ENCODE measurements around the gene GPER1. TPM values are rescaled to one million over a fixed set of nuclear protein-coding genes. Genes with fewer than 3 reads are reported as not detected.
"Not testable (repeated sequence)": the region's sequence is repeated elsewhere in the genome, so short reads cannot be mapped to it uniquely, and the experiment has no call there.

The GPER1 gene
- total RNA-seq, 1 experiment from 2014 or later, result 0.63 TPM

DNA sequence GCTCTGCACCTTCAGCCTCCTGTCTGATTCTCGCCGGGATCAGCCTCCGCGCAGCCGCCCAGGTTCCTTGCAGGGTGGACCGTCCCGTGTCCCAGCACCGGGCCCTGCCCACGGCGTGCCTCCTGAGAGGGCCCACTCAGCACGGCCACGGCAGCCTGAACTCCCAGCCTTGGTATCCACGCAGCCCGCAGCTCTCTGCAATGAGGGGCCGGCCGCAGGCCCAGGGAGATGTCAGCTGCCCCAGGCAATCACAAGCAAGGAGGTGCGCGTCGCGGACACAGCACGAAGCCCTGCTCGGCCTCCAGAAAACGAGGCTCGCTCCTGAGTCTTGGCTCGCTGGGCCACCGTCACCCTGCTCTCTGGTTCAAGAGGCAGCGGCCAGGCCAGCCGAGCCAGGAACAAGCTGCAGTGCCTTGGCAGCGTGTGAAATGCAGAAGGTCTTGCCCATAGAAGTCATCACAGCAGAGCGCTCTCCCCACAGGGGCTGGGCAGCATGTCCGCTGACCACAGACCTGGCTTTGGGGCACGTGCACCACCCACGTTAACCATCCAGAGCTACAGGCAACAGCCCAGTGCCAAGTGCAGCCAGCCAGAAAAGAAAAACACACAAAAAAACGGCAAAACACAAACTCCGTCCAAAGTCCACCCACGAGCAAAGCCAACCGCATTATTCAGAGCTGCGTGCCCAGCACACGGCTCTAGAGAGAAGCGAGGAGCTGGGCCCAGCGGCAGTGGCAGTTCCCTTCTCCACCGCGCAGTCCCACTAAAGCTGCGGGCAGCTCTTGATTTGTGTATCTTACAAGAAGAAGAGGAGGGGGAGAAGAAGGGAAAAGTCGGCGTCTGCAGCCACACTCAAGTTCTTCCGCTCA, 13.9 kb downstream of the GPER1 start:
- no peak for DNase-seq (ENCODE audit: low read depth)

DNA sequence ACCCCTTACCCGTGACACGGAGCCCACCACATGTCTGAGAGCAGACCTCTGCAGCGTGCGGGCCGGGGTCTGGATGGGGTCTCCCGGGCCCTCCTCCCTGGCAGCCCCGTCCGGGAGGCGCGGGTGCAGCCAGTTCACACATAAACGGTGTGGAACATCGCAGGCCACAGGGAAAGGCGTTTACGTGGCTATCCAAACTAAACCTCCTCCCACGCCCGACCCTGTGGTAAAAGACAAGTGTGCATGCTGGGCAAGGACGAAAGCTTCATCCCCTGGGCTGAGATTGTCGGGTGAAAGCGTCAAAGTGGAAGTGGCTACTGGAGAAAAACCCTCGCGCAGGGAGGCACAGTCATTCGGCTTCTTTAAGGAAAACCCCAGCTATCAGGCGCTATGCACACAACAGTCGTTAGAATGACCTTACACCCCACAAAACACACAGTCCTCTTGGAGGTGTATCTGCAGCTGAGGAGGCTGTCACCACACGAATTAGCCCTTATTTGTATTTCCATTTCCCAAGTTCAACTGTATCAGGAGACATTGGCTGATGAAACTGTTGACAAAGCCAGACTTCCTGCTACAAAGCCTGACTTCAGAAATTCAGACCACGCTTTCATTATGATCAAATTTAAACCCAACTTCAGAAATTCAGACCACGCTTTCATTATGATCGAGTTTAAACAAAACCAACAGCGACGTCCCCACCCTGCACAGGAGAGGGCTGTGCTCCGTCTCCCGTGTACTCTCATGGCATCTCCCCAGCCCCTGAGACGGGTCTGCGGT, 15.3 kb downstream of the GPER1 start:
- no peak for DNase-seq (ENCODE audit: low read depth)

DNA sequence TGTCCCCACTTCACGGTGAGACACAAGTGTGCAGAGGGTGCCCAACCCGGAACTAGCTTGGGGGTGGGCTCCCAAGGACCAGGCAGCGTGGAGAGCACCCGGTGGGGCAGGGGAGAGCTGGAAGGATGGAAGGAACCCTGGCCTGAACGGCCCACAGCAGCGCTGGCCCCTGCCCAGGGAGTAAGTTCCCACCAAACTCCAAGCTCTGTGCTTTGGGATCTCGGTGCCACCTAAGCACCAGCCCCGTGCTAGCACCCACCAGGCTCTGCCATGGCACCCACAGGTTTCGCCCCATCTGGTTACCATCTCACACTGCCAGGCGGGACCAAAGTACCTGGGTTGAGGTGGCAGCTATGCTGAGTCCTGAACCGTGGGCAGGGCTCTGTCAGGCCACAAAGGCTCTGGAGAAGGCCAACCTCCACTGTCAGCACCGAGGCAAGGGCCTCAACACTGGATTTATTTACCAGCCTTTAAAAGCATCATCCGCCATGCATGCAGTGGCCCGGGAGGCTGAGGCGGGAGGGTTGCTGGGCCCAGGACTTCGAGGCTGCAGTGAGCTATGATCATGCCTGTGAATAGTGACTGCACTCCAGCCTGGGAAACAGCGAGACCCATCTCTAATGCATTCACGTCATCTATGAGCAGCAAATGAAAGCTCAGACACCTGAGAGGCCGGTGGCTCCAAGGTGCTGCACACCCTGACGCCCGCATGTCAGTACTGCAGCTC, 16.0 kb downstream of the GPER1 start:
- DNase-seq (ENCODE audit: low read depth), result no peak

DNA sequence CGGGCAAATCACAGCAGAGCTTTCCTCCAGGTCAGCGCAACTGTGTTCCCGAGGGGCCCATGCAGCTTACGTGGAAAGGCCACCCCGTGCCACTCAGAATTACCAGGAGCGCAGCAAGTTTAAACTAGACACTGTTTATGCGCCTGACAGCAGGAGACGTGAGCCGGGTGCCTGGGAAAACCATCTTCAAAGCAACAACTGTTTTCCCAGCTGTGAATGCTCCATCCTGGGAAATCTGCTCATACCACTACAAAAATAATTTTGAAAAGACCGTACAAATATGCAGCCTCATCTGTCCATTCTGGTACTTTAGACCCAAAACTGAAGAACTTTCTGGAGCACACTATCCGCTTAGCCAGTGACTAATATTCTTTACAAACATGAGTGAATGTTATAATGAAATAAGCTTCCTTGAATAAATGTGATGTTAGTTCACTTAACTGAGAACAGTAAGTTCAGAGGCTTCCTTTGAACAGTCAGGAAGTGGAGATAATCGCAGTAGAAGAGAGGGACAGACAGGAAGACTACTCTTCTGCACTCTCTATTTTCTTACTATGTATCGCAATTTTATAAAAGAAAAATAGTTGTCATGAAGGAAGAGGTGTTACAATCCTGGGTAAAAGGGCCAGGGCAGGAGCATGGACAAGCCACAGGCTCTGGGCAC, 16.7 kb downstream of the GPER1 start:
- no peak for DNase-seq (ENCODE audit: low read depth)

DNA sequence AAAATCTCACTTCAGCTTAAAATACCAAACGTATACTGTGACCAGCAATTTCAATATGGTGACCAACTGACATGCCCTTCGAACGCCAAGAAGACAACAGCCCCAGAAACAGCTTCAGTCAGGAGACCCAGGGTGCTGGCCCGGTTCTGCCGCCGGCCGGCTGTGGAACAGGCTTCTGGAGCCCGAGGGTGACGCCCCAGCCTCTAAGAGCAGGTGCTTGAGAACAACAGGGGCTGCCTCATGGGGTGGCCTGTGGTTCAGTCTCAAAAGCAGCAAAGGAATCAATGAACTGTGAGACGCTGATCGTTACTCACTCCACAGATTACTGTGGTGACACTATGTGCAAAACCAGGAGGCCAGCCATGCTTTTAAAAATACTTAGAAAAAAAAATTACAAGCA, 17.3 kb downstream of the GPER1 start:
- DNase-seq (ENCODE audit: low read depth), result no peak

DNA sequence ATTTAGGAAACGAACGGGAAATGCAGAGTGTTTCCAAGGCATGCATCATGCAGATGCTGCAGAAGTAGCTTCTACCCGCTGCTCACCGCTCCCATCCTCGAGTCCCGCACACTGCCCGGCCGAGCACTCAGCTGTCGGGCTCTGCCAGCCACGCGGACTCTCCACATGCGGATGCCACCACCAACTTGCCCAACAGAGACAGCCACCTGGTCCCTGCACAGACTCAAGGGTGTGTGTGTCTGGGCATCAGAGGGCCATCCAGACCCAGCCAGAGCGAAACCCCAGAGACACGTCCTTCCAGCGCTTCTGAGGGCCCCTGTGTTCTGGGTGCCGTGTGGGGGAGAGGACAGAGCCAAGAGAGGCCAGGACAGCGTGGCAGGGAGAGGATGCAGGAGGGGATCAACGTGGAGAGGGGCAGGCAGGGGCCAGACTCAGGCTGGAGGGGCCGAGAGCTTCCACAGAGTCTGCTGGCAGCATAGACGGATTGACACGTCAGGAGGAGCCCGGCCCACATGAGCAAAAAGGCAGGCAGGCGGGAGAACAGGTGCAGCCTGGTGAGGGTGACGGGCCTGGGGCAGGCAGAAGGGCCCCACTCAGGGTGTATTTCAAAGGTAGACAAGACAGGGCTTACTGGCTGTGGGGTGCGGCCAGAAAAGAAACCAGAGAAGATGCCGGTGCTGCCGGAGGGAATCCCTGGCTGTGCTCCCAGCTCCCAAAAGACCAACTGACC, 18.3 kb downstream of the GPER1 start:
- no peak for DNase-seq (ENCODE audit: low read depth)

DNA sequence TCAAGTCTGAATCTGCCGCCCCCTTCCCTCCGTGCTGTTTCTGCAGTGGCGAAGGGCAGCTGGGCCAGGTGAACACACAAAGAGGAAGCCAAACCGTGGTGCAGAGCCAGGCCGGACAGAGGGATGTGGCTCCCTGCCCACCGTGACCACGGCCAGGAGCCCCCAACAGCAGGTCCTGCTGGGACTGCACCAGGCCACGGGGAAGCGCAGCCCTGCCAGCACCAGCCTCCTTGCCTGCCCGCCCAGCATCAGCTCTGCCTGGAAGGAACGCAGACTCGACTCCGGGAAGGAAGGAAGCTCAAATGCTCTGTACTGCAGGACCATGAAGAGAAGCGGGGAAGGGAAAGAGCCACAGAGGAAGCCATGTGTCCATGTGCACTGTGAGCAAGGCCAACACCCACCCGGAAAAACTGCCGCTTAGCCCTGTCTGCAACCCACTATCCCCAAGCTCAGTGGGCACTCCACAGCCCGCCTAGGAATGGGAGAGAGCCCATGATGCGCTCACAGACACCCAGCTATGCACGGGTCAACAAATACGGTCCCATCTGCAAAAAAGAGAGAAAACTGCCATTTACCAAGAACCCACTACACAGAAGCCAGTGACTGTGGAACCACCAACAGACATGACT, 19.0 kb downstream of the GPER1 start:
- DNase-seq (ENCODE audit: low read depth), result no peak

DNA sequence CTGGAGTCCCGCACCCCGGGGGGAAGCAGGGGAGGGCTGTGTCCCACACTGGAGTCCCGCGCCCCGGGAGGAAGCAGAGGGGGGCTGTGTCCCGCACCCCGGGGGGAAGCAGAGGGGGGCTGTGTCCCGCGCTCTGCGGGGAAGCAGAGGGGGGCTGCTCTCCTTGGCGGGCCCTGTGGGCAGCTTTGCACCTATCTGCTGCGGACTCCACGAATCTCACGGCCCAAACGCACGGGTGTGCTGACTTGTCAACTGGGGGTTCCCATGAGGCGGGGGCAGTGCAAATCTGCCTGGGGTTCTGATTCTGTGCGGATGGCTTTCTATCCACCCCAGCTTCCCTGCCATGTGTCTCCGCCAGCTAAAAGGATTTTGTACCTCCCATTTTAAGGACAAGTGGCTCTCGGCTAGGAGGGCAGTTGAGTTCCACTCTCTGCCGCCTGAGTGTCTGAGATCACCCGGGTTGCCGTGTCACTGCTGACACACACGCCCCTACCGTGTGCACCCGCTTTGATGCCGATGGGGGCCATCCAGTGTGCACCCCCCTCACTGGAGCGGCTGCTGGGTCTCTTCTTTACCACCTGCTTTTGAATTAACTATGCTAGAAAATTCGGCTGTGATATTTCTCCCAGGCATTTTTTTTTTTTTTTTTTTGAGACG, 20.5 kb downstream of the GPER1 start:
- DNase-seq (ENCODE audit: low read depth), result no peak

DNA sequence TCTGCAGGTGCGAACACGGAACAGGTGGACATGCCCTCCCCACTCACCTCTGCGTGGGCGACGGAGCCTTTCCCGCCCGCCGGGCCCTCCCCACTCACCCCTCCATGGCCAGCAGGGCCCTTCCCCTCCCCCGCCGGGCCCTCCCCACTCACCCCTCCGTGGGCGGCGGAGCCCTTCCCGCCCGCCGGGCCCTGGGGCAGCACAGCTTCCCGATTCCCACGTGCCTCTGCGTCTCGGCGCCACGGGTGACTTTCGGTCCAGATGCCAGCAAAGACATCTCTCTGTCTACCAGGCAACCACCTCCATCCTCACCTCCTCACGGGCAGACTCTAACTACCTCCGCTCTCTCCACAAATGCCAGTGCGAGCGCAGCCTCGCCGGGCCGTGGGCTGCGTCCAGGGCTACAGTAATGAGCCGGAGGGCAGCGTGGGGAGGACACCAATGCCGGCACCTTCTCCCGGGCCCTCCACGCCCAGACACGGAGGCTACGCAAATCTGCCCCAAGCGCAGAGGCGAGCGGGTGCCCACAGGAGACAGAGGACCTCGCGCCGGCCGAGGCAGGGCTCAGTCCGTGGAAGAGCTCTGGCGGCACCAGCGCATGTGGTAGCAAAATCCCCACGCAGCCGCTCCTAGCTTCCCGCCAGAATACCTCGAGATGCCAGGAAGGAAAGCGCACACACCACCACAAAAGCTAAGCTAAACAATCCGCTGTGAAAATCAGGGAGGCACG, 21.8 kb downstream of the GPER1 start:
- no peak for DNase-seq (ENCODE audit: low read depth)

DNA sequence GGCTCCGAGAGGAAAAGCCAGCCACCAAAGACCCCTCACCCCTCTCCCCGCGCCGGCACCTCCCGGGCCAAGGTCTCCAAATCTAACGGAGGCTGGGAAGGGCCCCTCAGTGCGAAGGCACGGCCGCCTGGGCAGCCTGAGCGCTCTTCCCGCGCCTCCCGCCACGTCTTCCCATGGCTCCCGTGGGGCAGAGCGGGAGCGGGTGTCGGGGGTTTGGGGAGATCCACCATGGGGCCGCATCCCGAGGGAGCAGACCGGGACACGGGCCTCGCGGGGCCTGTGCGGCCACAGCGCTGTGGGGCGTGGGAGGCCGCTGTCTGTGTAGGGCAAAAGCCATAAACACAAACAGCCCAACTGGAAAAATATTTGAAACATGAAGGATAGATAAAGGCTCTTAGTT, 22.4 kb downstream of the GPER1 start:
- DNase-seq (ENCODE audit: low read depth), result no peak

DNA sequence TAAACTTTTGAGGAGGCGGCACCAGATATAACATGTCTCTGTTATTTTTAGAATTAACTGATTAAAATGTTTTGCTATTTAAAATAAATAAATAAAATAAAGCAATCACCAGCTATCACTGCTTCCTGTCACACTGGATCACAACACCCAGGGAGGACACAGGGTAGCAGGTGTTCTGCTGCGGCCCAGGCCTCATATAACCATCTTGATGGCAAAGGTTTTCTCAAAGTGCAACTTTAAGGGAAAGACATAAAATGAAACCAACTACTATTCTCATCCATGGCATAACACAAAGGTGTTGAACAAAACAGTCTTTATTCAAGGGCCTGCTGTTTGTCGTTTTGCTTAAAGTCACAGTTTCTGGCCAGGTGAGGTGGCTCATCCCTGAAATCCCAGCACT, 23.2 kb downstream of the GPER1 start:
- no peak for DNase-seq (ENCODE audit: low read depth)

DNA sequence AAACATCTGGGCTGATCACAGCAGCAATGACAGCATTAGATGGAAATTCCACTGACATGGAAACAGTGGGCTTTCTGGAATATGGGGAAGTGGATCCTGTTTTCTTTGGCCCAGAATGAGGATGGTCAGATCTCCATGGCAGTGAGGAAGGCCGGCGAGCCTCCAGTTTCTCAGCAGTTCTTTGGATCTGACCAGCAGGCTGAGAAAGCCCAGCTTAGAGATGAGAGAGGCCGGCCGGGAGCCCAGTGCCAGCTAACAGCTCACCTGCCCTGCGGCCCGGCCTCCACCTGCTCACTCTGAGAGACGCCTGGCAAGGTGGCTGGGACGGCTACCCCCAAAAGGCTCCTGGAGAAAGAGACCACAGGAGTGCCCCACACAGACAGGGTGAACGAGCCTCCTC, 24.2 kb downstream of the GPER1 start:
- no peak for DNase-seq (ENCODE audit: low read depth)

DNA sequence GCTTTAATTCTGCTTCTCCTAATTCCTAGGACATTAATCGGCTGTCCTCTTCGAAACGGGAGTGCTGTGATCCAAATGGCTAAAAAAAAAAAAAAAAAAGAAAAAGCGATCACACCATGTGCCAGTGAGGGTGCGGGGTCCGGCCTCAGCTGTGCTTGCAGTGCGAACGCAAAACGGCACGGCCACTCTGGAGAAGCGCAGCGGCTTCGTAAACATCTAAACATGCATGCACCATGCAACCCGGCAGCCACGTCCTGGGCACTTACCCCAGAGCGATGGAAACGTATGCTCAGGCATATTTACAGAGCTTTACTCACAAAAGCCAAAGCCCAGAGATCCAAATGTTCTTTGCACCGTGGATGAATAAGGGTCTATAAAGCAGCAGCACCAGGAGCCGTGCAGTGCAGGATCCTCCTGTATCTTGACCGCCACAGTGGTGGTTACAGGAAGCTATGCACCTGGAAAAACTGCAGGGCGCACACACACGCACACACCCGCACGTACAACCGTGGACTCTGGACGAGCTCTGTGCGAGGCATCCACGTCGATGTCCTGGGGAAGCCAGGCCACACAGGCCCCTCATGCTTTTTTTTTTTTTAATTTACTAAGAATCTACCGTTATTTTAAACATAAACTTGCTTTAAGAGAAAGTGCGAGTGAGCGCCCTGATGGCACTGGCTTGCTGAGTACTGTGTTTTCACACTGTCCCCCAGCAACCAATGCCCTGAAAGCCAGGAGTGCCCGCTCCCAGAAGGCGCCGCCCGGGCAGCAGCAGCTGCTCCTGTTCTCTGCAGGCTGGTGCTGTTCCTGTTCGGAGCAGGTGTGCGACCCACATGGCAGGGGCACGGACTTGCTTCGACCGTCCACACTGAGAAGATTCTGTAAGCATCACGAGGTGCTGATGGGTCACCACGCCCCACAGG, 25.0 kb downstream of the GPER1 start:
- DNase-seq (ENCODE audit: low read depth), result no peak

DNA sequence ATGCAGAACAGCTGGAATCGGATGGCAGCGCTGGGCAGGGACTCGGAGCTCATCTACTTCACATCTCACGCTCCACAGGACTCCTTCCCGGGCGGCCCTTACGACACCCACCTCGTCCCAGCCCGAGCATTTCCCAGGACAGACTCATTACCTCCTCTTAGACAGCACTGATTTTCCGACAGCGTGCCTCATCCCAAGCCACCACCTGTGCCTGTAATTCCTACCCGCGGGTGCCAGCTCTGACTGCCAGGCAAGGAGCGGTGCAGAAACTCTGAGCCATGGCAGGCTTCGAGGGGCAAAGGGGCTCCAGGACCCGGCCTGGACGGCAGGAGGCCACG, 25.6 kb downstream of the GPER1 start:
- DNase-seq (ENCODE audit: low read depth), result no peak

DNA sequence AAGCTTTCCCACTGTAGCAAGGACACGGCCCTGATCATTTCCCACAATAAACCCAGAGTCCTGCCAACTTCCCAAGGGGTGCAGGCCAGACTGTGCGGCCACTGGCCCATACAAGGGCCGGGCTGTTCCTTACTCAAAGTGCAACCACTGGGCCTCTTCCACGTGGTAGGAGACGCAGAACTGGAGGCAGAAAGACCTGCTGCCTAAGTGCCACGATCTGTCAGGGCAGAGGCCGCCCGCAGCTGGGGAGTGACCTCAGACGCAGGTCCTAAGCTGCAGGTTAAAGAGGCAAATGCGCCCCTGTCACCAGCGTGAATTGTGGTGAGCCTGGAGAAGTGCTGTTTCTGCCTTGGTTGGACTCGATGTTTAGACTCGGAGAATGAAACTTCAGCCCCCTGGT, 26.2 kb downstream of the GPER1 start:
- DNase-seq (ENCODE audit: low read depth), result no peak

DNA sequence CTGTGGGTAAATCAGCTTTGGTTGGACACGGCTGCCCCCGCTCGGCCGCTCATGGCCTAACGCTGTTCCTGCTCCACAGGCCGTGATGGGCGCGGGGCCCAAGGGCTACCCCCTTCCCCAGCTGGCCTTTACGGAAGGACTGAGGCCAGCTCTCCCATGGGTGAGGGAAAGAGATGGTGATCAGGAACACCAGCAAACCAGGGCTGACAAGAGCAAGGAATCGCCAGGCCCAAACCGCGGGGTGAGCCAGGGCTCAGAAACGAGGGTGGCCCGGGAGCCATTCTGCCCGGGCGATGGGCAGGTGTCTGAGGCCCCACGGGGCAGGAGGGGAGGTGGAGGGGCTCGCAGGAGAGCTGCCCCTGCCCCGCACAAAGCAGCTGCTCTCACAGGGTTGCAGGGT, 26.6 kb downstream of the GPER1 start:
- DNase-seq (ENCODE audit: low read depth), result no peak

DNA sequence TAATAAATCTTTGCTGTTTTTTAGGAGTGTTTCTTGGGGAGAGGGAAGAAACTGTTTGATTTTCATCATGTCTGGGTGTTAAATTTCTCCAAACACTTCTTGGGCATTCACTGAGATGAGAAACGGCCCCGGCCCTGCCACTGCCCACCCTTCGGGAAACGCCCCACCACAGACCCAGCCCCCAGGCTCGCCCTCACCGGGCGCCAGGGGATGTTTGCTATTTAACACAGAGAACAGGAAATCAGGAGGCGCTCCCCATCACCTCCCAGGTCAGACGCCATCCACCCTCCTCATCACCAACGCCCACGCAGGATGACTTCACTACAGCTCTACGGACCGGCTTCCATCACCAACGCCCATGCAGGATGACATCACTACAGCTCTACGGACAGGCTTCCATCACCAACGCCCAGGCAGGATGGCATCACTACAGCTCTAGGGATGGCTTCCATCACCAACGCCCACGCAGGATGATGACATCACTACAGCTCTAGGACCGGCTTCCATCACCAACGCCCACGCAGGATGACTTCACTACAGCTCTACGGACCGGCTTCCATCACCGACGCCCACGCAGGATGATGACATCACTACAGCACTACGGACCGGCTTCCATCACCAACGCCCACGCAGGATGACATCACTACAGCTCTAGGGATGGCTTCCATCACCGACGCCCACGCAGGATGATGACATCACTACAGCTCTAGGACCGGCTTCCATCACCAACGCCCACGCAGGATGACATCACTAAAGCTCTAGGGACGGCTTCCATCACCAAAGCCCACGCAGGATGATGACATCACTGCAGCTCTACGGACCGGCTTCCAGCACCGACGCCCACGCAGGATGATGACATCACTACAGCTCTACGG, 27.5 kb downstream of the GPER1 start:
- DNase-seq (ENCODE audit: low read depth), result not testable (repeated sequence)
